Measurements from ENCODE around the gene SEMA5A. TPM values are rescaled to one million over a fixed set of nuclear protein-coding genes. Genes with fewer than 3 reads are reported as not detected.

Gene SEMA5A
- total RNA-seq, 1 donor, result under 0.01 TPM

- no peak for DNase-seq (ENCODE audit: low read depth in 2 of 3, low spot score in 2 of 3)
Observed at GRCh38 chr5:9042241-9042640, 503.6 kb downstream of the SEMA5A start.

- DNase-seq (ENCODE audit: low read depth in 2 of 3, low spot score in 2 of 3), result no peak
Observed at GRCh38 chr5:9040475-9040874, 505.4 kb downstream of the SEMA5A start.

GRCh38 chr5:9037048-9037447 lies 508.8 kb downstream of the SEMA5A start:
- DNase-seq (ENCODE audit: low read depth in 2 of 3, low spot score in 2 of 3), result no peak

- DNase-seq (ENCODE audit: low read depth in 2 of 3, low spot score in 2 of 3), result no peak
Observed at GRCh38 chr5:9035346-9035745, 510.5 kb downstream of the SEMA5A start.

- no peak for DNase-seq (ENCODE audit: low read depth in 2 of 3, low spot score in 2 of 3)
Observed at GRCh38 chr5:9034649-9035048, 511.2 kb downstream of the SEMA5A start.

GRCh38 chr5:9033524-9033923 lies 512.4 kb downstream of the SEMA5A start:
- DNase-seq (ENCODE audit: low read depth in 2 of 3, low spot score in 2 of 3), result no peak

- no peak for DNase-seq (ENCODE audit: low read depth in 2 of 3, low spot score in 2 of 3)
Observed at GRCh38 chr5:9025942-9026341, 519.9 kb downstream of the SEMA5A start.

- no peak for DNase-seq (ENCODE audit: low read depth in 2 of 3, low spot score in 2 of 3)
Observed at GRCh38 chr5:9020996-9021395, 524.9 kb downstream of the SEMA5A start.

GRCh38 chr5:9015937-9016270 lies 530.0 kb downstream of the SEMA5A start:
- peak in 1 of 3 donors; percentile 1 for DNase-seq (ENCODE audit: low read depth in 2 of 3, low spot score in 2 of 3)

- peak in 2 of 3 donors; percentile 18 to 54 for DNase-seq (ENCODE audit: low read depth in 2 of 3, low spot score in 2 of 3)
Observed at GRCh38 chr5:9015260-9015936, 530.5 kb downstream of the SEMA5A start.

GRCh38 chr5:9013147-9013546 lies 532.7 kb downstream of the SEMA5A start:
- DNase-seq (ENCODE audit: low read depth in 2 of 3, low spot score in 2 of 3), result no peak

- no peak for DNase-seq (ENCODE audit: low read depth in 2 of 3, low spot score in 2 of 3)
Observed at GRCh38 chr5:9009931-9010651, 535.8 kb downstream of the SEMA5A start.

GRCh38 chr5:8997542-8998070 lies 548.3 kb downstream of the SEMA5A start:
- no peak for DNase-seq (ENCODE audit: low read depth in 2 of 3, low spot score in 2 of 3)

GRCh38 chr5:8993031-8993430 lies 552.8 kb downstream of the SEMA5A start:
- DNase-seq (ENCODE audit: low read depth in 2 of 3, low spot score in 2 of 3), result peak in 1 of 3 donors; percentile 13

Small RNA genes lying within 50 kb of the gene (small RNA-seq; reads per million reads assigned to genes)
- gene MIR4636, result not detected
- gene SNORD123, result not detected

Other genes starting within 250 kb of the SEMA5A start
- not detected for gene TAS2R1, start 84.3 kb upstream of the SEMA5A start, total RNA-seq